SIG-M5 (cell line): ENCODE results near the gene GIGYF2.
"Not testable (repeated sequence)": the region's sequence is repeated elsewhere in the genome, so short reads cannot be mapped to it uniquely, and the experiment has no call there.

Experiments
- DNase-seq: peaks from one replicate; lab custom pipeline; 2025; lab: John Stamatoyannopoulos, UW

Gene GIGYF2

GRCh38 chr2:232689152-232689910, 7.8 kb upstream of the GIGYF2 start:
- DNase-seq, result no peak

DNA sequence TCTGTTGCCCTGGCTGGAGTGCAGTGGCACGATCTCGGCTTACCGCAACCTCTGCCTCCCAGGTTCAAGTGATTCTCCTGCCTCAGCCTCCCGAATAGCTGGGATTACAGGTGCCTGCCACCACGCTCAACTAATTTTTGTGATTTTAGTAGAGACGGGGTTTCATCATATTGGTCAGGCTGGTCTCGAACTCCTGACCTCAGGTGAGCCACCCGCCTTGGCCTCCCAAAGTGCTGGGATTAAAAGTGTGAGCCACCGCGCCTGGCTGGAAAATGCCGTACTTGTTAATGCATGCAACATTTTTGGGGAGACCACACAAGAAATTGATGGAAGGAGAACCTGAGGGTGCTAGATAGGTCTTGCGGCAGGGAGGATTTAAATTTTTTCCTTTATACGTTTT, 6.0 kb upstream of the GIGYF2 start:
- DNase-seq, result not testable (repeated sequence)

- no peak for DNase-seq
Measured at GRCh38 chr2:232693344-232693743, 3.8 kb upstream of the GIGYF2 start.

DNA sequence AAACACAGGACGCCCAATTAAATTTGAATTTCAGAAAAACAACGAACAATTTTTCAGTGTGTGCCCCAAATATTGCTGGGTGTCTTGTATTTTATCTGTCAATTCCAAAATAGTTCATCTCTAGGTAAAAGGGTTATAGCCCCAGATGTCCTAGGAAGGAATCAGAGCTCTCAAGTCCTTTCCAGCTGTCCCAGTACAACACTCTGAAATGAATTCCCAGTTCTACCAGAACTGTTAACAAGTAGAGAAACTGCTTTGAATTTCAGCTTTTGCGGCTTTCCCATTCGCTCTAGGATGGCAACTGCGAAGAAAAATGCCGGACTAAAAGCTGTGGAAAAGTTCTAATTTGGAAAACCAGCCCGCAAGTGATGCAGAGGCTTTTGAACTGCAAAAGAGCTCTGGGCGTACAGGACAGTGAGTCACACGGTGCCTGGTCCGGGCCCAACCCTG, 497 bp upstream of the GIGYF2 start:
- no peak for DNase-seq

DNA sequence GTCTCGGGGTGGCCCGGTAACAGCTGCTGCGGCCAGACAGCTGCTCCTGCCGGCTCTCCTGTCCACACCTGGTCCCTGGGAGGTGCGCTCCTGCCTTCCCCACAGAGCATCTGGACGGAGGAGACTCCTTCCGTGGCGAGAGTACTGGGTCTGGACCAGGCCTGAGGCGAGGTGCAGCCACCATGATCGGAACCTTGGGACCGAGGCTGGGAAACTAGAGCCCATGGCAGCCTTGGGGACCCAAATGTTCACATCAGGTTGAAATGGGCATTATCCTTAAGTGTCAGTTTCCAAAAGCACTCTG, 628 bp downstream of the GIGYF2 start:
- DNase-seq, result no peak

GRCh38 chr2:232698556-232699091, 1.5 kb downstream of the GIGYF2 start:
- no peak for DNase-seq

DNA sequence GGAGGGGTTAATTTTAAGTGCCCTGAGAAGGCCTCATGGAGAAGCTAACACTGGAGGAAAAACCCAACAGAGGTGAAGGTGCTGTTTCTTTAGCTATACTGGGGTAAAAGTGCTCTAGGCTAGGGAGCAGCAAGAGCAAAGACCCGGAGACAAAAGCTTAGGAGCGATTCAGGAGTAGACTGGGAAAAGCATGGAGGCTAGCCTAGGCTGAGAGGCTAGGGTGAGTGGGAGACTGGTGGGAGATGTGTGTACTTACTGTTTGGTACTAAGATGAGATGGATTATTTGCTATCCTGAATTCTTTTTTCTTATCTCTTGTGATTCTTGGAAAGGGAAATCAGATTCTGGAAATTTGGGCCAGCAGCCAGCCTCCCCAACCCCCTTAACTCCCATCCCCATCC, 2.0 kb downstream of the GIGYF2 start:
- DNase-seq, result no peak

- DNase-seq, result no peak
Measured at GRCh38 chr2:232700154-232700553, 3.0 kb downstream of the GIGYF2 start.

DNA sequence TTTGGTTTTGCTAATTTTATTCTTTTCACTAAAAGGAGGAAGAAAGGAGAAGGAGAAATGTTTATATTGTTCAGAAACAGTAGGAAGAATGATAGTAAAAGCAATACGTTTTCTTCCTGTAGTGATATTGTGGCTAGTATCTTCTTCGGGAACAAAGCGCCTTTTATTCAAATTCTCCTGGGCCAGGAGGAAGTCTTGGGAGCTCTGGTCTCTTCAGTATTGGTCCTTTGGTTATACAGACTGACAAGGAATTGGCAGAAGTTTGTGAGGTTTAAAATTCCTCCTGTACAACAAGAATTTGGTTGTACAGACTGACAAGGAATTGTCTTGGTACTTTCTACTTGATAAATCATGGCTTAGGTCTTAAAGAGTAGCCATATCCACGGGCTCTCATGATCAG, 9.9 kb downstream of the GIGYF2 start:
- DNase-seq, result no peak

DNA sequence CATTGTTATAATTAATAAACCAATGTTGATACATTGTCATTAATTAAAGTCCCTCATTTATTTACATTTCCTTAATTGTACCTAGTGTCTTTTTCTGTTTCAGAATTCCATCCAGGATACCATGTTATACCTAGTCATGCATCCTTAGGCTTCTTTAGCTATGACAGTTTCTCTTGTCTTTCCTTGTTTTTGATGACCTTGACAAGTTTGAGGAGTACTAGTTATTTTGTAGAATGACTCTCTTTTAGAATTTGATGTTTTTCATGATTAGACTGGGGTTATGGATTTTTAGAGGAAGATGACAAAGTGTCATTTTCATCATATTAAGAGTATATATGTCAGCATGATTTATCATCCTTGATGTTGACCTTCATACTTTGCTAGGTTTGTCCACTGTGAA, 16.4 kb downstream of the GIGYF2 start:
- no peak for DNase-seq

- no peak for DNase-seq
Measured at GRCh38 chr2:232714969-232715368, 17.8 kb downstream of the GIGYF2 start.

DNA sequence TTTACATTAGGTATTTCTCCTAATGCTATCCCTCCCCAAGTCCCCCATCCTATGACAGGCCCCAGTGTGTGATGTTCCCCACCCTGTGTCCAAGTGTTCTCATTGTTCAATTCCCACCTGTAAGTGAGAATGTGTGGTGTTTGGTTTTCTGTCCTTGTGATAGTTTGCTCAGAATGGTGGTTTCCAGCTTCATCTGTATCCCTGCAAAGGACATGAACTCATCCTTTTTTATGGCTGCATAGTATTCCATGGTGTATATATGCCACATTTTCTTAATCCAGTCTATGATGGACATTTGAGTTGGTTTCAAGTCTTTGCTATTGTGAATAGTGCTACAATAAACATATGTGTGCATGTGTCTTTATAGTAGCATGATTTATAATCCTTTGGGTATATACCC, 22.9 kb downstream of the GIGYF2 start:
- not testable (repeated sequence) for DNase-seq

DNA sequence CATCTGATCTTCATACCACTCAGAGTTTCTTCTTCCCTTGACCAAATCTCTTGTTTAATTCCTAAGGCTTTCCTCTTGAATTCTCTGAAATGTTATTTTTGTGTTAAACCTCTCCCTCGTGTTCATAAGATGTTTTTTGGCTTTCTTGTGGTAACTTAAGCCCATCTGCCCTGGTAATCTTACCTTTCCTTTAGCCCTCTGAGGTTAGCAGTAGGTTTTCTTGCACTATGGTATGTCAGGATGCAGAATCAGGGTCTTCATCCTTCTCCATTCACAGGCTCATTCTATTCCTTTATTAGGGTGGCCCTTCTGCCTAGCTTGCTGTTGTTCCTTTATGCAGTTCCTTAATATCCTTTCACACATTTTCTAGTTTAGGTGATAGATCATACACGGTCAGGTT, 24.1 kb downstream of the GIGYF2 start:
- DNase-seq, result no peak

DNA sequence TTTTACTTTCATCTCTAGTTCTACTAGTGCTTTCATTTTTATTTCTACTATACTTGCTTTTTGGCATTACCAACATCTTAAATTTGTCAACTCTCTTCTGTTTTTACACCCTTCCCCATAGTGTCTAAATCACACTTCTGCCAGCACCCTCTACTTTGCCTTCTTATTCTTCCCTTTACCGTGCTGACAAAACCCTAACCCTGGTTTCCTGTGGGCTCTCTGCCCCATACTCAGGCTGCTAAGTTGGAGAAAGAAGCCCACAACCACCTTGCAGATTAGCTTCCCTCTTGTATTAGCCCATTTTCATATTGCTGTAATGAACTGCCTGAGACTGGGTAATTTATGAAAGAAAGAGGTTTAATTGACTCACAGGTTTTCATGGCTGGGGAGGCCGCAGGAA, 24.8 kb downstream of the GIGYF2 start:
- no peak for DNase-seq

GRCh38 chr2:232723027-232723426, 25.9 kb downstream of the GIGYF2 start:
- no peak for DNase-seq

- no peak for DNase-seq
Measured at GRCh38 chr2:232728785-232729184, 31.7 kb downstream of the GIGYF2 start.

DNA sequence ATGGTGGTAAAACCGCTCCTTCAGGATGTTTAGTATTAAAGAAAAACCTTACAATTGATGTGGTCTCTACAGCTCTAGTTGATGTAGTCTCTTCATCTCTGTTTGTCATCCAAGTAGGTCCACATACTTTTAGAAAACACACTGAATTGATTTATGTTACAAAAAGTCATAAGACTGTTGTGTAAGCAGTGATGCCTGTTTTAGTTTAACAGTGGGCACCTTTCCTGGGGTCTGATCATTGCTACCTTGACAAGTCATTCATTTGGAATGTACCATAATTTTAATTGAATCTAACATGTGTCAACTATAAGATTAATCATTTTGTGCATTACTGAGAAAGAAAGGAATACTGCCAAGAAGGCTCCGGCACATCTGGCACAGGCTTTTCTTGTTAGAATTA, 34.3 kb downstream of the GIGYF2 start:
- DNase-seq, result no peak

GRCh38 chr2:232741294-232741693, 44.2 kb downstream of the GIGYF2 start:
- no peak for DNase-seq

- DNase-seq, result no peak
Measured at GRCh38 chr2:232741972-232742371, 44.8 kb downstream of the GIGYF2 start.

GRCh38 chr2:232744963-232745362, 47.8 kb downstream of the GIGYF2 start:
- DNase-seq, result no peak

- no peak for DNase-seq
Measured at GRCh38 chr2:232748038-232748437, 50.9 kb downstream of the GIGYF2 start.

DNA sequence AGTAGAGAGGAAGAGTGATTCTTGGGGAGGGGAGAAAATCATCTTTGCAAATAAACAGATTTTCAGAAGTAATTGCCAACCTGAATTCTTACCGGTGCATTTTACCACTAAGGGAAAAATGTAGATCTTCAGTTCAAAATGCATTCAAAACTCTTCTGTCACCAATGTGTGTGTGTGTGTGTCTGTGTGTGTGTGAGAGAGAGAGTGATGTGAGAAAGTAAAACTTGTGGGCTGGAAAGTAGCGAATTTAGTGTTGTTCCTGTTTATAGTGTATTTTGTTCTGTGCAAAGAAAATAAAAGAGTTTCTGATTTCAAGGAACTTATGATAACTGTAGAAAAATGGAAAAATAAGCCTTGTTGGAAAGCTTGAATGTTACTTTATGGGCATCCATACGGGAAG, 52.2 kb downstream of the GIGYF2 start:
- DNase-seq, result no peak

DNA sequence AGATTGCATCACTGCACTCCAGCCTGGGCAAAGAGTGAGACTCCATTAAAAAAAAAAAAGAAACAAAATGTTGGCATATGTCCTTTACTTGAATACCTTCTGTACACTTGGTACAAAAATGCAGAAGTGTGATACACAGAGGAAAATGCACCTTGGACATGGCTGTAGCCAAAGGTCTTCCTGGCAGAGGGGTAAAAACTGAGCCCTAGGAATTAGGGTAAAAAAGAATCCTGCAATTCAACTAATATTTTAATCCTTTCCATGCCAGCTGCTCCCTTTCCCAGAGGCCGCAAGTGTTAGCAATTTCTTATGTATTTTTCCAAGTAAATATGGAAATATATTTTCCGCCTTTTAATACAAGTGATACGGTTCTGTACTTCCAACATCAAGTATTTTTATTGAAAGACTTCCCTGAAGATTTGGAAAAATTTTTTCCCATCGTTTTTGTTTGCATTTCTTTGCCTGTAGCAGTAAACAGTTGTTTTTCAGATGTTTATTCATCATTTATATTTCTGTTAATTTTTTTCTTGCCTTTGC, 53.1 kb downstream of the GIGYF2 start:
- DNase-seq, result no peak

DNA sequence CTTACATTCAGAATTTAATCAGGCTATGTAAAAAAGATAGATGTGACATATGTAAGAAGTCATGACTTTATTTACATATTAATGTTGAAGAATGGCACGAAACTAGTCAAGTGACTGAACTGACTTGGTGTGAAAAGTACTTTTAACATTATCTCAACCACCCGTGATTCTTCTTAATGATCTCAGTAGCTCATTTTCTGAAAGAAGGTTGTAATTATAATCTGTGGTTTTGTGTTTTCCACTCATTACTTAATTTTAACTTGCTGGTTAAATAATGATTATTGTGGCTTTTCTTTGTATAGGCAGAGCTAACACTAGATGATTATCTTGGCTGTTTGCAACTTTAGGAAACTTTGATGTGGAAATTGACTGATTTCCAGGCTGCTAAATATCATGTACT, 60.8 kb downstream of the GIGYF2 start:
- DNase-seq, result no peak
